Frontal cortex (tissue), 4 donors: ENCODE measurements around the gene TRIM29. TPM values are rescaled to one million over a fixed set of nuclear protein-coding genes. Genes with fewer than 3 reads are reported as not detected.
A peak's percentile ranks its signal among the peaks of the same experiment; 100 is the strongest.
"Not testable (repeated sequence)": the region's sequence is repeated elsewhere in the genome, so short reads cannot be mapped to it uniquely, and the experiment has no call there.

ENCODE experiments used
- DNase-seq, 2 donors: peaks; one replicate each; pipeline ENCODE4 v3.0.0; 2012; ENCODE audit warnings: low spot score in 2 of 2
- FAIRE-seq: peaks from 2 replicates; lab custom pipeline; 2012; peaks lifted over from hg19 to GRCh38; lab: Jason Lieb, UNC
- total RNA-seq: library from RNA; depleted of rRNA; stranded (reverse); fragments of >200 nt; gene quantifications from one replicate; pipeline ENCODE4 v1.2.3, GENCODE V29; 2014
- donor health status: control.
- donor health status: control.
- donor health status: control.

The TRIM29 gene, protein sequence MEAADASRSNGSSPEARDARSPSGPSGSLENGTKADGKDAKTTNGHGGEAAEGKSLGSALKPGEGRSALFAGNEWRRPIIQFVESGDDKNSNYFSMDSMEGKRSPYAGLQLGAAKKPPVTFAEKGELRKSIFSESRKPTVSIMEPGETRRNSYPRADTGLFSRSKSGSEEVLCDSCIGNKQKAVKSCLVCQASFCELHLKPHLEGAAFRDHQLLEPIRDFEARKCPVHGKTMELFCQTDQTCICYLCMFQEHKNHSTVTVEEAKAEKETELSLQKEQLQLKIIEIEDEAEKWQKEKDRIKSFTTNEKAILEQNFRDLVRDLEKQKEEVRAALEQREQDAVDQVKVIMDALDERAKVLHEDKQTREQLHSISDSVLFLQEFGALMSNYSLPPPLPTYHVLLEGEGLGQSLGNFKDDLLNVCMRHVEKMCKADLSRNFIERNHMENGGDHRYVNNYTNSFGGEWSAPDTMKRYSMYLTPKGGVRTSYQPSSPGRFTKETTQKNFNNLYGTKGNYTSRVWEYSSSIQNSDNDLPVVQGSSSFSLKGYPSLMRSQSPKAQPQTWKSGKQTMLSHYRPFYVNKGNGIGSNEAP
- total RNA-seq: not detected

DNA sequence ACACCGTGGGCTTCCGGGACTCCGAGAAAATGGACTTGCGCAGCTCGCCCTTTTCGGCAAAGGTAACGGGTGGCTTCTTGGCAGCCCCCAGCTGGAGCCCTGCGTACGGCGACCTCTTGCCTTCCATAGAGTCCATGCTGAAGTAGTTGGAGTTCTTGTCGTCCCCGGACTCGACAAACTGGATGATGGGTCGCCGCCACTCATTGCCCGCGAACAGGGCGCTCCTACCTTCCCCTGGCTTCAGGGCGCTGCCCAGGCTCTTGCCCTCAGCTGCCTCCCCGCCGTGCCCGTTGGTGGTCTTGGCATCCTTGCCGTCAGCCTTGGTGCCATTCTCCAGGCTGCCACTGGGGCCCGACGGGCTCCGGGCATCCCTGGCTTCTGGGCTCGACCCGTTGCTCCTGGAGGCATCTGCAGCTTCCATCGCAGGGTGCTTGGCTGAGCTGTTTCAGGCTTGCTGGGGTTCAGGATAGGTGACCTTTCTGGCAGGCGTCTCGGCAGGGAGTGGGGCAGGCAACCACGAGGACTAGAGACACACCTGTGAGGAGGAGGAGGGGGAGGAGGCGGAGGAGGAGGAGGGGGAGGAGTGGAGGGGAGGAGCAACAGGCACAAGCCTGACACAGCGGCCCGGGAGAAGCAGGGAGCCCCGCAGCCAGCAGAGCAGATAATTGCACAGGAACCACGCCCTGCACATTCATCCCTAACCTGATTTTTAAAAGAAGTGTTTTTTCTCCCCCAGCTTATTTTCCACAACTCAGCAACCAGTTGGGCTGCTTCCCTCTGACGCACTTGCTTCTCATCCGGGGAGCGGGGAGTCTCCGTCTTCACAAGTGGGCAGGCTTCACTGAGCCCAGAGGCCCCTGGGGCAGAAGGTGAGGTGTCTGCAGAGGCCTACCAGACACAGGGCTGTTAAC lies at the start of gene TRIM29:
TSS of gene TRIM29 (minus strand) at position 503 of the 911 bp plus-strand sequence. CDS start at position 421, 82 bp downstream.
- FAIRE-seq: no peak

DNA sequence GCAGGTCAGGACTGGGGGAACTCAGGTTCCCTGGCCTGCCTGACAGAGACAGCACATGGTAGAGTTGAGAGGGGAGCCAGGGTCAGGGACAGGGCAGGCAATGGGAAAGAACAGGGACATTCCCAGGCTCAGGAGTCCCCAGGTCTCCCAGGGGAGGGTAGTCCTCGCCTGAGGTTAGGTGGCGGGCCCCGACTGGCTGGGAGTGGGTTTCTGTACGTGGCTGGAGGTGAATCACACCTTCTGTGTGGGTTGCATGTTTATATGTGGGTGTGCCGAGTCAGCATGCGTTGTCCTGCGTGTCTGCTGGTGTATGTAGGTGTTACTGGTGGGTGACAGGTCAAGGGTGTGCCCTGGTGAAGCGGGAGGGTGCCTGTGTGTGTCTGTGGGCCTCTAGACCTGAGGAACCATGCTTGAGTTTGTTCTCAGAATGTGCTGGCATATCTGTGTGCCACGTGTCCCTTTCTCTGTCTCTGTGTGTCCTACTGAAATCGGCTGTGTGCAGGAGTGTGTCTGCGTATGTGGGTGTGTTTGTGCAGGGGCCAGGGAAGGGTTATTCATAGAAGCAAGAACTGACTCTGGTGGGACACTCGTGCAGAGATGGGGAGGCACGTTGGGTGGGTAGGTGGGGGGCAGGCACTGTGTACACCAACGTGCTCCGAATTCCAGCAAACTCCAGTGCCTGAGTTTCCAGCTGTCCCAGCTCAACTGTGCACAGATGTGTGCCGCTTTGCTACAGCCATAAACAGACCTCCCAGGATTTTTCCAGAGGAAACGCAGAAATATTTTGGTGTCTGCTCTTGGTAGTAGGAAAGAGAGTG lies 49.1 kb upstream of the TRIM29 start:
- FAIRE-seq (no peak), DNase-seq (peak in 1 of 2 donors; percentile 46)

More for the DNA sequence above, at the start of gene TRIM29:
- no peak for DNase-seq

DNA sequence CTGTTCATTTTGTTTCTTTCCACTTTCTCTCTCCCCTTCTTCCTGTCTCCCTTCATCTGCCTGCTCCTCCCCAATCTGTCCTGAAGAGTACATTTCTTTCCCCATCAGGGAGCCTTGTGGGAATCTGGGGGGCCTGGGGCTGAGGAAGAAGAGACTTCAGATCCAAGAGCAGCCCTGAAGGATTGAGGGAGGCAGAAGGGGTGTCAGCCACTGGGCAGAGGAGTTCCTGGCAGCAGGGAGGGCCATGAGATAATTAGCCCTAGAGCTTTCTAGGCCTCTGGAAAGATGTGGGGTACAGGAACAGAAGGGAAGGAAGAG lies 48.5 kb upstream of the TRIM29 start:
- no peak for DNase-seq
- no peak for FAIRE-seq

DNA sequence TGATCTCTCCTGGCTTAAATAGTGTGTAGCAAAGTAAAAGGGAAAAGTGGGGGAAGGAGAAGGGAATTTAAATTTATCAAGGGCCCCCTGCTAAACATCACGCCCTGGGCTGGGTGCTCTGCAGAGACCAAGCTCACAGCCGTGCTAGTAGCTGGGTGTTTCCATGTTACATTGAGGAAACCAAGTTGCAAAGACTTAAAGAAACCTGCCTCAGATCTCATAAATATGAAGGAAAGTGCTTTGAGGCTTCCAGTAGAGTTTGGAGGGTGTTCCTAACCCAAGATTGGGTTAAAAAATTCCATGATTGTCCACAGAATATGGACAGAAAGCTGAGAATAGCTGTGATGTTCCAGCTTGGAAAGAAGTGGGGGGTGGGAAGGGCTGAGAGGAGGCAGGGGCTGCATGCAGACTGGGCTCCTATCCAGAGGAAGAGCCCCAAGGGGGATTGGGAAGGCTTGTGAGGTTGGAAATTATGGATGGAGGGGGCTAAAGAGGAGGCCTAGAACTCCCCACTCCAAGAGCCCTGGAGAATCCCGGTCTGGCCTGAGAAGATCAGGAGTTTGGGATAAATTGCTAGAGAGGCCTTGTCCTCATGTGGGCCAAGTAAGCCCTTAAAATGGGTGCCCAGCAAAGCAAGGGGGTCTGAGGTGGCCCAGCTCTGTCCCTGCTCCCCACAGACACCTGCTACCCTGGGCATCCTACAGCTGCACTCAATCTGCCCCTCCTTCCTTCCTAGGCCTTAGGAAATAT lies 48.0 kb upstream of the TRIM29 start:
- DNase-seq: no peak
- FAIRE-seq: no peak

DNA sequence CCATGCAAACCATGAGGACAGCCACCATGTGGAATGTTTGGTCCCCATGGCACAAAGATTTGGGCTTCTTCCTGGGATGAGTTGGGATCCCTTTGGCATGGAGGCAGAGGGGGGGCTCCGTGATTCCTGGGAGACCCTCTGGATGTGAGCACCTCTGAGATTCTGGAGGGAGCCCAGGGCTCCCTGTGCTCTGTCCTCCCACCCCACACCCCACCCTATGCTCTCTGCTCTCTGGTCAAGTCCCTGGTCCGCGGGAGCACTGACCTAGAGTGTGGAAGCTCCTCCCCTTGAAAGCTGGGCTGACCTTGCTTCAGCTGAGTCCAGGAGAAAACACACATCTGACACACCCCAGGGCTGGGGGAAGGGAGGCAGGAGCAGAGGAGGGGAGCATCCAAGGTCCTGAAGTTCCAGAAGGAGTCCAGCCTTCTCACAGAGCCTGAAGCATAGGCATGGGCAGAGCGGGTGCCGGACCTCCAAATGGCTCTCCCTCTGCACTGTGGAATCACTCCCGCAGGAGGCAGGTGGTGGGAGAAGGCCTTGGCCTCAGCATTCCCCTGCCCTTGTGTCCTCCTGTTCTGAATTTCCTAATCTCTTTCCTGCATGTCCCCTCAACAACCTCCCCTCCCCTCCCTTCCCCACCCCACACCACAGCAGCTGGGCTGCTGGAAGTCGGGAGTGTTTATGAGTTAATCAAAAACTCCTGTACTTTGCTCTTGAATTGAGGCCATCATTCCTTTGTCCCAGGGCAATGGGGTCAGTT lies 47.2 kb upstream of the TRIM29 start:
- FAIRE-seq (no peak), DNase-seq (no peak)

DNA sequence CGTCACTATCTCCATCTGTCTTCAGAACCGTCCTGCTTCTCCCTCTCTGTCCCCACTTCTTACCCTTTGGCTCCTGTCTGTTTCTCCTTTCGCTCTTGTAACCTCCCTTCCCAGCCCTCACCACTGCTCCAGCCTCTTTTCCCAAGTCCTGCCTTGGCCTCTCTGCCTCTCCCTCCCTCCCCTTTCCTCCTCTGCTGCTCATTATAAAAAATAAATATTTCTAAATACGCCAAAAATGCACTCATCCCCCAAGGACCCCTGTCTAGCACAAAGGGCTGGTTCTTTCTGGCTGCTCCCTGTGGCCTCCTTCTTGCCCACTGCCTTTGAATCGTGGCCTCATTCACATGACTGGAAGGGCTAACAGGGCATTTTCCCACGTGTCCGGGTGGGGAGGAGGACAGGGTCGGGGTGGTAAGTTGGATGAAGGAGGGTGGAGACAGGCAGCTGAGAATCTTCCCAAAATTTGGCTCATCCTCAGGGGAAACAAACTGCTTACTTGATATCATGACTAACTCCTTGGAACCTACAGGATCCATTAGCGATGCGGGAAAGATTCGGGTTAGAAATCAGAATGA lies 46.5 kb upstream of the TRIM29 start:
- FAIRE-seq (no peak), DNase-seq (no peak)

DNA sequence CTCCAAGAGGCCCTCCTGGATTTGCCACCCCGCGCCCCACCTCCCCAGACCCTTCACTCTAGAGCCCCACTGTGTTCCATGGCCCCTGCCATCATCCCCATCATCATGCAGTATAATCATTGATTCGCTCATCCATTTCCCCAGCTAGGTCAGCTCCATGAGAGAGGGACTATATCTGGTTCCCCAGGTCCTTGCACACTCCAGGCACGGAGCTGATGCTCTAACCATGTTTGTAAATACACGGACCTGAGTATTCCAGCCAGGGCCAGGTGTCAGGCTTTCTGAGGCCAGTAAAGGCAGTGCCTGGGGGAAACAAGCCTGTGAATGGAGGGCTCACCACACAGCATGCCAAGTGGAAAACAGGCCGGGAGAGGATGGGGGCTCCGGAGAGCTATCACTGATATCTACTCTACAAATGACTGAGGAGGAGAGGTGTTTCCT lies 45.8 kb upstream of the TRIM29 start:
- no peak for FAIRE-seq
- no peak for DNase-seq

DNA sequence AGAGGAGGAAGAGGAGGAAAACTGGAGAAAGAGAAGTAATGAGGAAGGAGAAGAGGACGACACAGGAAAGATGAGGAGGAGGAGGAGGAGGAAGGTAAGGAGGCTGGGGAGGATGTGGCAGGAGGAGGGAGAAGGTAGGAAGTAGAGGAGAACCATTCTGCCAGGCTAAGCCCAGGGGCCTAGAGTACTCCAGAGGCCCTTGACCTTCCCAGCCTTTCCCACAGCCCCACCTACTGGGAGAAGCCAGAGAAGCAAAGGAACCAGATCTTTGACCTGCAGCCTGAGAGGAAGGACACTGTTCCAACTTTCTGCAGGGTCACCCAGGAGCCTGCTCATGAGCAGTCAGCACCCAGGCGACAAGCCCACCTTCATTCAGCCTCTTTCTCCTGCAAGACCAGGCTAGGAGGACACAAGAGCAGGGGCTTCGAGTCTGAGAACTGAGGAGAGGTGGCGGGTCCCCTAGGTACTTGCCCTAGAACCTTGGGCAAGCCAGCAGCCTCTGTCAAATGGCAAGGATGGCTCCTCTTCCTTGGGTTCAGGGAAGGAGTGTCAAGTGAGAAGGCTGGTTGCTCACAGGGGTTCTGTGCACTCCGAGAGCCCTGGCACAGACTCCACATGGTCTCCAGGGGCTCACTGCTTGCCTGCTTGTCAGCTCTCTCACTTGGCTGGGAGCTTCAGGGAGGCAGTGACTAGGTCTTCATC lies 45.0 kb upstream of the TRIM29 start:
- no peak for DNase-seq
- FAIRE-seq: no peak

DNA sequence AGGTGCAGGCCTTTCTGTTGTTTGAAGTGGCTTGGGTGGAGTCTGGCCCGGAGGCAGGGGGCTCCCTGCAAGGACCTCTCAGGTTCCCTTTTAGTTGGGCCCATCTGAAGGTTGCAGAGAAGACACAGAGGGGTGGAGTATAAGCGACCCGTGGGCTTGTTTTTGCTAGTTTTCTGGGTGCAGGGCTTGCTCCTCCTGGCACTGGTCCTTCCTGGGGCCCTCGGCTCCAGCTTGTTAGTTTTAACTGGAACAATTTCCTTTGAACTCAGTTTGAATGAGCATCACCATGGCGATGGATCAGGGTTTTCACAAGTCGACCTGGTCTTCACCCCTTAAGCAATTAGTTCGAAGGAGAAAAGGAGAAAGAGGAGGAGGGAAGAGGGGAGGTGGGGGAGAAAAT lies 44.5 kb upstream of the TRIM29 start:
- no peak for FAIRE-seq

DNA sequence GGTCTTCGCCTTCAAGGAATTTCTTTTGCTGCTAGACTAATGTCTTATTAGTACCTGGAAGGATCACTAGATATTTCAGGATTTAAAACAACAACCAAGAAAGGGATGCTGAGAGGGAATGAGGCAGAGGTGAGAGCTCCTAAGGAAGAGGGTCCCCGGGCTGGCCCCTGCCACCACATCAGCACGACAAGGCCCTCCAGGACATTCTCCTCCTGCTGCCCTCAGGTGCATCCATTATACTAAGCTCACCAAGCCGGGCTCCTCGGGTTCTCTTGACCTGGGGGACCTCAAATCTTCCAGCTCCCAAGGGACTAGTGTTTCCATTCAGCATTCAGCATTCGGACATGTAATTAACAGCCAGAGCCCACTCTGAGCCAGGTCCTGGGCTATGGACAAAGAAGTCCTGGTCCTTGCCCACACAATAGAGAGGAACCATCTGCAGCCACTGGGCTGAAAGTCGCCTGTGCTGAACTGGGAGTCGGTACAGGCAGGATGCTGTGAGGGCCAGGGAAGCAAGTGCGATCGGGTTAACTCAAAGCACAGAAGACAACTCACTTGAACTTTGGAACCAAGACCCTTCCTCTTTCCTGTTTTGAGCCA lies 43.6 kb upstream of the TRIM29 start:
- FAIRE-seq (no peak), DNase-seq (no peak)

More for the DNA sequence above, 44.5 kb upstream of the TRIM29 start:
- DNase-seq: no peak

DNA sequence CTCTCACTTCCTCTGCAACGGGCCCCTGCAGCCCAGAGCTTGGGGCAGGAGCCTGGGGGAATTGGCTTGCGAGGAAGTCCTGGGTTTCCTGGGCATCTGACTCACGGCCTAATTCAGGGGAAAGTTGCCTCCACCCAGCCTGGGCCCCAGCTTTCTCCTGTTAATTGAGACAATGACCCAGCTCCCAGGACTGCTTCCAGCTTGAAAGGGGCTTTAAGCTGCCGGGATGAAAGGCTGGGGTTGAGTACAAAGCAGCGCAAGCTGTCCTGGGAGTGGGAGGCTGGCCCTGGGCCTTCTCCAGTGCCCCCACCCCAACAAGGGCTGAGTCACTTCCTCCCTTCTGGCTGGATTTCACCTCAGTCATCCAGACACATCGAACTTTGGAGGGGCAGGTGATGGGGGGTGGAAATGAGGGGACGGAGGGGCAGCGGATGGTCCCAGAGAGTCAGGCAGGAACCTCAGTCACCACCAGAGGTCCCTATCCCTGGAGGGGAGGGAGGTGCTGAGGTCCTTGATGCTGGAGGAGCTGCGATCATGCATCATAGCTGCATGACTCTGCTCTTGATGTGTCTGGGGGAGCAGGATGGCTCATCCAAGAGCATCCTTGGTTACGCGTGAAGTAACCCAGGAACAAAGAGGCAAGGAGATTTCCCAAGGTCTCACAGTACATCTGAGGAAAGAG lies 42.8 kb upstream of the TRIM29 start:
- FAIRE-seq: no peak
- DNase-seq: no peak

DNA sequence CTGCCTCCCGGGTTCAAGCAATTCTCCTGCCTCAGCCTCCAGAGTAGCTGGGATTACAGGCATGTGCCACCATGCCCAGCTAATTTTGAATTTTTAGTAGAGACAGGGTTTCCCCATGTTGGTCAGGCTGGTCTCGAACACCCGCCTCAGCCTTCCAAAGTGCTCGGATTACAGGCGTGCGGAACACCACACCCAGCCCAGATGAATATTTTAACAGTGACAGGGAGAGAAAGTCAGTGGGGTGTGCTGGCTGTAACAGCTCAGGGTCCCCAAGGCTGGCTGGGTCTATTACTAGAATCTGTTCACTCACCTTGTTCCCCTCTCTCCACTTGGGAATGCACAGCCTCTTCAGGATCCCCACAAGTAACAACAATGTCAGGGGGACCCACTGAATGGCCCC lies 42.1 kb upstream of the TRIM29 start:
- not testable (repeated sequence) for DNase-seq, FAIRE-seq

DNA sequence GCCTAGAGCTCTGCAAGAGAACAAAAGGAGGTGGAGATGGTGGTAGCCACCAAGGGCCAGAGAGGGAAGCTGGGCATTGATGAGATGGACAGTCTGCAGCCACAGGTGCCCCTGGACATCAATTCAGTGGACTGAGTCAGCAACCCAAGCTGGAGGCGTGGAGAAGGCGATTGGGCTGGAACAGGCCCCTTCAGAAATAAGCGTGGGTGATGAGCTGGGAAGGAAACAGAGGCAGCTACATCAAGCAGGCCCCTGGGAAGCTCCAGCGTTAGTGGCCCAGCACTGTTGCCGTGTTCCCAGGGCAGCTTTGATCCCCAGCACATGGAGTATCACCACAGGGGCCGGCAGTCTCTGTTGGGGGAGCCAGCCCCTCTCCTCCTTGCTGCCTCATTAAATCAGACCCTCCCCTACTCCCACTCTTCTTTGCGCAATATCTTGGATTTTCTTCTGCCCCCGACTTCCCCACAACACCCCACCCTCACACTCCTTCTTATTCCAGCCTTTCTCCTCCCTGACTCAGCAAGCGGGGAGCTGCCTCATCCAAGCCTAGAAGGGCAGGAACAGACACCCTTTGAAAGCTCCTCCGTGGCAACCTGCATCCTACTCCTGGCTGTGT lies 41.3 kb upstream of the TRIM29 start:
- peak in 1 of 2 donors; percentile 7 for DNase-seq
- FAIRE-seq: no peak

DNA sequence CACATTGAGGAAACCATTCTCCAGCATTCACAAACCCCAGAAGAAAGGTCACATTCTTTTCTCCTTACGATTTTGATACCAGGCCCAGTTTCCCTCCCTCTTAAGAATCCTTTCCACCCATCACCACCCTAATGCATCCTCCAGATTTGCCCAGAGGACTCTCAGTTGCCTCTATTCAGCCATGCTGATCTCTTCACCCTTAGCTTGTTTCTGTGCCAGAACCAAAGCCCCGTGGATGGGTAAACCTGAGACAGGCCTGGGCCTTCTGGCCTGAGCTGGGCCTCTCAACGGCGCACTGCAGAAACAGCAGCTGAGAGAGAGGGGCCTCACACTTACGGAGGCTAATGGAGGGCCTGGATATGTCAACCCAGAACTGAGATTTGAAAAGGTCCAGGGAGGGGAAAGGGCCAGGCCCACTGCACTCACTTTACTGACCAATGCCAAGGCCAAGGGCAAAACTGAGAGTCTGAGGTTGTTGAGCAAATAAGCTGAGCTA lies 40.7 kb upstream of the TRIM29 start:
- no peak for FAIRE-seq
- DNase-seq: no peak

DNA sequence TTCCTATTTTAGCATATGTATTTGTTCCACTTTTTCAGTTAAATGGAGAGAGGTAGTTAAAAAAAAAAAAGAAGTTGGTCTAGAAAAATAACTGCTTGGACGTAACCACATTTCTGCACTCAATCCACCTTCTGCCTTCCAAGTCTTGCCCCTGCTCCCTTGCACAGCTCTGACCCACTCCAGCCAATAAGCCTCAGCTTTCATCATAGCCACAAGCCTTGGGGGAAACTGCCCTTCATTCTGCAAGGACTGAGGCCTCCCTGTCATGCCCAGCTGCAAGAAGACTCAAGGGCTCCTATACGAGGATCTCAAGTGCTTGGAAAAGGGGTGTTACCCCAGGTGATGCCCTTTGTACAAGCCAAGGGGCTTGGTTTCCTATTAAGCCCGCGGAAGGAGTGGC lies 37.0 kb upstream of the TRIM29 start:
- DNase-seq: no peak
- FAIRE-seq: no peak

DNA sequence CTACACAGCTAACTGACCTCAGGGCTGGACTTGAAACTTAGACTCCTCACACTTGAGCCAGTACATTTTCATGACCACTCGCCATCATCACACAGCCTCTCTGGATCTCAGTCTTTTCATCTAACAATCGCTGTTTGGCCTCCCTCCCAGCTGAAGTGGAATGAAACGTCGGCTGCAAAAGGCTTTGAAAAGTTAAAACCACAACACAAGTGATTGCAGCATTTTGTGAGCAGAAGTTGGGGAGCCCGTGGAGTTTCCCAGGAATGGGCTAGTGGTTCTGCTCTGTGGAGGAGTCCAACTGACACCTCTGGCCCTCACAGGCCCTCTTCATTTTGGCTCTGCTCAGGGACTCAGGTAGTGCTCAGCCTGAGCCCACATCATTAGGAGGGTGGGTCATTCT lies 35.9 kb upstream of the TRIM29 start:
- no peak for FAIRE-seq
- no peak for DNase-seq
